Upper lobe of left lung (tissue), 6 donors: ENCODE measurements around the gene MATN4. TPM values are rescaled to one million over a fixed set of nuclear protein-coding genes. Genes with fewer than 3 reads are reported as not detected.
A peak's percentile ranks its signal among the peaks of the same experiment; 100 is the strongest.
"Not testable (repeated sequence)": the region's sequence is repeated elsewhere in the genome, so short reads cannot be mapped to it uniquely, and the experiment has no call there.

ENCODE experiments used
- ATAC-seq, 2 donors: fragments of 200-7000 bp; cut with Tn5 transposase; one replicate each; pipeline ENCODE4 v1.9.1; 2022; ENCODE audit warnings: mild to moderate bottlenecking in 2 of 2, moderate library complexity in 2 of 2; ENCODE audit not compliant: low FRiP score in 2 of 2
- DNase-seq, 2 donors: peaks; one replicate each; pipeline ENCODE4 v3.0.0-alpha.2; 2019 to 2020
- H3K27ac ChIP-seq, 4 donors: fragments of 200-600 bp; sonication (generic); one replicate each; pipeline ENCODE4 v1.5.1; 2016 to 2019
- H3K27me3 ChIP-seq, 4 donors: fragments of 200-600 bp; sonication (generic); one replicate each; pipeline ENCODE4 v1.5.1; 2017 to 2019
- H3K36me3 ChIP-seq, 4 donors: fragments of 200-600 bp; sonication (generic); one replicate each; pipeline ENCODE4 v1.5.1; 2016 to 2019
- H3K4me1 ChIP-seq, 4 donors: fragments of 200-600 bp; sonication (generic); one replicate each; pipeline ENCODE4 v1.5.1; 2018 to 2019
- H3K4me3 ChIP-seq, 4 donors: fragments of 200-600 bp; sonication (generic); one replicate each; pipeline ENCODE4 v1.5.1; 2017 to 2019; ENCODE audit warnings: mild to moderate bottlenecking in 2 of 4, moderate library complexity in 1 of 4
- H3K9me3 ChIP-seq, 4 donors: fragments of 200-600 bp; sonication (generic); one replicate each; pipeline ENCODE4 v1.5.1; 2018 to 2019
- EP300 ChIP-seq, 4 donors: sonication (generic); formaldehyde crosslinking; IDR thresholded peaks; one replicate each; pipeline ENCODE4 v1.5.1; 2017; ENCODE audit warnings: antibody characterized with exemption in 4 of 4, control low read depth in 2 of 4
- POLR2A ChIP-seq, 4 donors: fragments of 450-650 bp; IDR thresholded peaks; one replicate each; pipeline ENCODE4 v1.5.1; 2016 to 2017; ENCODE audit warnings: antibody characterized with exemption in 4 of 4, mild to moderate bottlenecking in 2 of 4
- POLR2AphosphoS5 ChIP-seq, 2 donors: sonication (generic); formaldehyde crosslinking; IDR thresholded peaks; one replicate each; pipeline ENCODE4 v1.5.1; 2017; ENCODE audit warnings: antibody characterized with exemption in 2 of 2
- WGBS, 2 donors: methylation state at CpG; one replicate each; pipeline ENCODE4 v1.1.5; 2017 to 2018; 5-methylcytosine and 5-hydroxymethylcytosine counted together
- total RNA-seq, 6 donors: library from RNA; depleted of rRNA in 4 of 6; stranded (reverse); fragments of >200 nt in 4 of 6; gene quantifications; one replicate each; pipeline versions ENCODE4 v1.1.0 to v1.2.1, GENCODE V29; 2016 to 2021
- TF ChIP-seq, protein P1 (sequence below), 6 experiments: fragments of 450-650 bp in 4 of 6; fragments of 200-600 bp in 2 of 6; sonication (generic) in 2 of 6; IDR thresholded peaks; one replicate each; pipeline ENCODE4 v1.5.1; 2016 to 2019; ENCODE audit warnings: antibody characterized with exemption in 6 of 6
- donor health status: DM: no; HTN: no; CAD: no; lungs with moderate emphysema.
- donor health status: DM: no; HTN: yes; CAD: no; lungs with severe emphysema.

The MATN4 gene
- total RNA-seq, 6 donors from 2014 or later: 0.30 to 0.44 TPM; not detected in 4

DNA sequence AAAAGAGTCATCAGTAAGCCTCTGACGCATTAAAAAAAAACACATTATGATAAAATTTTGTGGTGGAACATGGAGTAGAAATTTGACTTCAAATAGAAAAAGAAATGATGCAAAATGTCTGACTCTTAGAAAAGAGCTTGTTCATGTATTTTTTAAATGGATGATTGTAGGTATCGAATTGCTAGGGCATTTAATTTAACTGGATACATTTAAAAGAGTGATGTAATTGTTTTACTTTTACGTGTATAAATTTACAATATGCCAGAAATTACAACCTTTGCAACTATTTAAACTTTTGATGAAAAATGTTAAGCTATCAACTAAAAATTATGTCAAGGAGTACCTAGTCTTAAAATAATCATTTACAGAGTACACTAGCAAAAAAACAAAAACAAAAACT, 44.6 kb upstream of the MATN4 start:
- Histone ChIP-seq H3K27me3 (no peaks in the 10 kb centered on the region), H3K9me3 (no peaks in the 10 kb centered on the region), H3K4me1 (peaks cover 9 to 23% (median 11%) of the 10 kb centered on the region in 4 donors), H3K27ac (no peak overlapping the region), H3K36me3 (no peaks in the 10 kb centered on the region), H3K4me3 (no peak overlapping the region)
- WGBS, 2 donors: 88 to 92% methylated on average over 3 of the region's 3 CpGs
- no peak for DNase-seq
- TF ChIP-seq EP300 (IDR thresholded peaks at IDR 0.05) (no peak), POLR2A (IDR thresholded peaks at IDR 0.05) (no peak), POLR2AphosphoS5 (IDR thresholded peaks at IDR 0.05) (no peak)
- TF ChIP-seq, protein P1, sequence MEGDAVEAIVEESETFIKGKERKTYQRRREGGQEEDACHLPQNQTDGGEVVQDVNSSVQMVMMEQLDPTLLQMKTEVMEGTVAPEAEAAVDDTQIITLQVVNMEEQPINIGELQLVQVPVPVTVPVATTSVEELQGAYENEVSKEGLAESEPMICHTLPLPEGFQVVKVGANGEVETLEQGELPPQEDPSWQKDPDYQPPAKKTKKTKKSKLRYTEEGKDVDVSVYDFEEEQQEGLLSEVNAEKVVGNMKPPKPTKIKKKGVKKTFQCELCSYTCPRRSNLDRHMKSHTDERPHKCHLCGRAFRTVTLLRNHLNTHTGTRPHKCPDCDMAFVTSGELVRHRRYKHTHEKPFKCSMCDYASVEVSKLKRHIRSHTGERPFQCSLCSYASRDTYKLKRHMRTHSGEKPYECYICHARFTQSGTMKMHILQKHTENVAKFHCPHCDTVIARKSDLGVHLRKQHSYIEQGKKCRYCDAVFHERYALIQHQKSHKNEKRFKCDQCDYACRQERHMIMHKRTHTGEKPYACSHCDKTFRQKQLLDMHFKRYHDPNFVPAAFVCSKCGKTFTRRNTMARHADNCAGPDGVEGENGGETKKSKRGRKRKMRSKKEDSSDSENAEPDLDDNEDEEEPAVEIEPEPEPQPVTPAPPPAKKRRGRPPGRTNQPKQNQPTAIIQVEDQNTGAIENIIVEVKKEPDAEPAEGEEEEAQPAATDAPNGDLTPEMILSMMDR (IDR thresholded peaks at IDR 0.05): no peak
- ATAC-seq: no peak

DNA sequence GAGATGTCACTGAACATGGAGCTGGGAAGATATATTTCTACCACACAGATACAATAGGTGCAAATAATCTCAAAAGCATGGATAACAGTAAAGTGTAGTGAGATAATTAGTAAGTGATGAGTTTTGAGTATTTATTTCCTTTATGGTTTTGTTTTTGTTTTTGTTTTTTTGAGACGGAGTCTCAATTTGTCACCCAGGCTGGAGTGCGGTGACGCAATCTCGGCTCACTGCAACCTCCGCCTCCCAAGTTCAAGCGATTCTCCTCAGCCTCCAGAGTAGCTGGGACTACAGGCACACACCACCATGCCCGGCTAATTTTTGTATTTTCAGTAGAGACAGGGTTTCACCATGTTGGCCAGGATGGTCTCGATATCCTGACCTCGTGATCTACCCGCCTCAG, 42.7 kb upstream of the MATN4 start:
- H3K27me3 ChIP-seq, H3K9me3 ChIP-seq, H3K27ac ChIP-seq, DNase-seq, H3K4me3 ChIP-seq, ATAC-seq, H3K36me3 ChIP-seq: not testable (repeated sequence)
- H3K4me1 ChIP-seq: peaks cover 17 to 28% (median 19%) of the 10 kb centered on the region in 4 donors
- 92% methylated on average over 10 of the region's 10 CpGs for WGBS, 2 donors

DNA sequence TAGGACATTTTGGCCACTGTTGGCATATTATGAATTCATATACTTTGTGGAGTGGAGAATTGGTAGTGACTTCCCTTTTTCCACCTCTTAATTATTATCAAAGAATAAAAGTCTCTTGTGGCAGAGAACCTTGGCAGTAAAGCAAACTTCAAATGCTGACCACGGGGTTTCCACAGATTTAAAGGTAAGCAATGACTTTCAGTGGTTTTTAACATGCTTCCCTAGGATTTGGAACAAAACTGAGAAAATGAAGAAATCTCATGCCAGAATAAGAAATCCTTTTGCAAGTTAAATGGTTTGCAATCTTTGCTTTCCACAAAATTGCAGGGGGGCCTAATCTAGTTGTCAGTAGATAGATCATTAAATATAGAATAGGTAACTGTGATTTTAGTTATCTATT, 42.1 kb upstream of the MATN4 start:
- Histone ChIP-seq H3K27me3 (no peaks in the 10 kb centered on the region), H3K9me3 (no peaks in the 10 kb centered on the region), H3K36me3 (no peaks in the 10 kb centered on the region), H3K4me1 (peaks cover 21 to 32% (median 25%) of the 10 kb centered on the region in 4 donors), H3K27ac (no peak overlapping the region), H3K4me3 (no peak overlapping the region)
- 37 to 52% methylated on average over 1 of the region's 1 CpG for WGBS, 2 donors
- no peak for TF ChIP-seq POLR2A (IDR thresholded peaks at IDR 0.05)
- TF ChIP-seq, protein P1 (IDR thresholded peaks at IDR 0.05): no peak
- no peak for TF ChIP-seq POLR2AphosphoS5 (IDR thresholded peaks at IDR 0.05)
- no peak for TF ChIP-seq EP300 (IDR thresholded peaks at IDR 0.05)
- ATAC-seq (no peak), DNase-seq (no peak)

DNA sequence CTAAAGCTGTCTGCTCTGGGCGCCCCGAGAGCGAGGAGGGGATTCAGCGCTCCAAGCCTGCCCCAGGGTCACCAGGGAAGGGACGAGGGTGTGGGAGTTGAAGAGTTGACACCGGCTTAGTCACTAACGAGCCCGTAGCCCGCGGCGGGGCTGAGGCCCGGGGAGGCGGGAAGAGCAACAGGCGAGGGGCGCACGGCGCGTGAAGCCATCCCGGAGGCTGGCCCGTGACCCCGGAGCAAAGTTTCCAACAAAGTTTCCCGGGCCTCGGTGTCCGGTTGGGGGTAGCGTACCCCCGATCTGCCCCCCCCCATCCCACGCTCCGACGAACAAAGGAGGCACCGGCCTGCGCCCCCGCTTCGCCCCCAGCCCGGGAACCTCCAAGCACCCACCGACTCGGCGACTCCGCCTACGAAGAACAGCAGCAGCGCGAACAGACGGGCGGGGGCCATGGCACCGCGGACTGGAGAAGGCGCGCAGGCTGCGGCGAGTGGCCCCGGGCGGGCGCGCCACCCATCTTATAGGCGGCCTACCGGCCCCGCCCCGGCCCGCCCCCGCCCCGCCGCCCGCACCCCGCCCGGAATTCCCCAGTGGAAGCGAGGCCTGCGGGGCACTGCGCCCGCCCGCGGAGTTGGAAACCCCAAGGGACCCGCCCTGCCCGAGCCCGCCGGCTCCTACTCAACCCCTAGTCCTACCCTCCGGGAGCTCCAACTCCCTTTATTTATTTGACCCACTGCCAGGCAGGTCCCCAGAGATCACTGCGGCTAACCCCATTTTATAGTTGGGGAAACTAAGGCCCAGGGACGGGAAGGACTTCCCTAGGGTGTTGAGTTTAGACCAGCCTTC, 40.1 kb upstream of the MATN4 start, which contains the start of gene SDC4:
Gene SDC4, minus strand, starts transcription at position 489 of the 843 bp plus-strand sequence. Its CDS starts 40 bp downstream, at position 449.
- Histone ChIP-seq H3K27ac (peak within 1 kb of the TSS; percentile 91 to 92 (median 92)), H3K4me3 (peak within 1 kb of the TSS; percentile 55 to 88 (median 72)), H3K9me3 (no peaks in the 10 kb centered on the region), H3K27me3 (no peaks in the 10 kb centered on the region), H3K4me1 (peaks cover 41 to 47% (median 44%) of the 10 kb centered on the region in 4 donors), H3K36me3 (no peaks in the 10 kb centered on the region)
- peak in 1 of 4 donors; percentile 70 for TF ChIP-seq EP300 (IDR thresholded peaks at IDR 0.05)
- TF ChIP-seq, protein P1 (IDR thresholded peaks at IDR 0.05): no peak
- TF ChIP-seq POLR2A (IDR thresholded peaks at IDR 0.05): peak; percentile 83 to 99 (median 90)
- peak; percentile 99 for TF ChIP-seq POLR2AphosphoS5 (IDR thresholded peaks at IDR 0.05)
- 2 to 13% methylated on average over 8 to 35 of the region's 77 CpGs for WGBS, 2 donors
- ATAC-seq (peak; percentile 55 to 84), DNase-seq (peak; percentile 81 to 95)

DNA sequence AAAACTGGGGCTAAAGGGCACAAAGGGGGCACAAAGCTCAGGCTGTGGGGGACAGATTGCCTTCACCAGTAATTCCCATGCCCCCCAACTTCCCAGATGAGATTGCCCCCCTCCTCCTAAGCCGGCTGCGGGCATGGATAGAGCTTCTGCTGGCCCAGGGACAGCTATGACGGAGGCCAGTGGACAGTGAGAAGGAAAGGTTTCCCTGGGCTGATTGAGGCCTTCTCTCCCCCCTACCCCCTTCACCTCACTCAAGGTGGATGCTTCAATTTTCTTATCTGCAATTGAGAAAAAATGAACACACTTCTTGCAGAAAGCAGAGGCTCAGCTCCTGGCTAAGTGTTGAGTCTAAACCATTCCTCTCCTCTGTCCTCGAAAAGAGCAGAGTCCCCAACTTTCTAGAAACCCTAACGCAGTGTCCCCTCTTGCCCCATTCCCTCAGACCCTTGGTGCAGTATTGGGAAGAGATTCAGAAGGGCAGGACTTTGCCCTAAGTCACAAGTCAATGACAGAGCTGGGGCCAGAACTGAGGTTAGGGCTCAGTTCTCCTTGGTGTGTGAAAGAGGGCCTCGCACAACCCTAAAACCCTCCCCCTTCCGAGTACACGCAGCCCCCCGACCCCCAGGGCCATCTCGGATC, 39.3 kb upstream of the MATN4 start:
- H3K27me3 ChIP-seq: no peaks in the 10 kb centered on the region
- 29 to 58% methylated on average over 4 to 9 of the region's 10 CpGs for WGBS, 2 donors
- DNase-seq: no peak

More for the DNA sequence above, 39.3 kb upstream of the MATN4 start:
- Histone ChIP-seq H3K4me3 (peak overlapping the region; percentile 55 to 88 (median 72)), H3K36me3 (no peaks in the 10 kb centered on the region), H3K27ac (peak overlapping the region; percentile 91 to 92 (median 92)), H3K4me1 (peaks cover 48 to 54% (median 51%) of the 10 kb centered on the region in 4 donors), H3K9me3 (no peaks in the 10 kb centered on the region)
- TF ChIP-seq, protein P1 (IDR thresholded peaks at IDR 0.05): no peak
- ATAC-seq: peak in 1 of 2 donors; percentile 3
